ENCODE measurements around the gene ASTN2. TPM values are rescaled to one million over a fixed set of nuclear protein-coding genes. Genes with fewer than 3 reads are reported as not detected.
"Not testable (repeated sequence)": the region's sequence is repeated elsewhere in the genome, so short reads cannot be mapped to it uniquely, and the experiment has no call there.

The ASTN2 gene
- total RNA-seq, 1 donor from 2014 or later = 2.3 TPM

GRCh38 chr9:116837018-116837989 lies 577.6 kb downstream of the ASTN2 start:
- Histone ChIP-seq H3K27me3 (no peaks in the 10 kb centered on the region), H3K4me3 (no peak overlapping the region), H3K27ac (no peak overlapping the region), H3K4me1 (no peaks in the 10 kb centered on the region), H3K36me3 (no peaks in the 10 kb centered on the region), H3K9me3 (no peaks in the 10 kb centered on the region)
- no peak for DNase-seq (ENCODE audit: low spot score in 2 of 2)
- intact Hi-C loops (cut with DNase I) = no loop called here
- no peak for TF ChIP-seq CTCF (IDR thresholded peaks at IDR 0.05)

DNA sequence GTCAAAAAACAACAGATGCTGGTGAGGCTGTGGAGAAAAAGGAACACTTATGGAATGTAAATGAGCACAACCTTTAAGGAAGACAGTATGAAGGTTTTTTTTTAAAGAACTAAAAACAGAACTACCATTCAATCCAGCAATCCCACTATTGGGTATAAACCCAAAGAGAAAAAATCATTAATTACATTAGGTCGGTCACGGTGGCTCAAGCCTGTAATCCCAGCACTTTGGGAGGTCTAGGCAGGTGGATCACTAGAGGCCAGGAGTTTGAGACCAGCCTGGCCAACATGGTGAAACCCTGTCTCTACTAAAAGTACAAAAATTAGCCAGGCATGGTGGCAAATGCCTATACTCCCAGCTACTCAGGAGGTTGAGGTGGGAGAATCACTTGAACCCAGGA lies 584.5 kb downstream of the ASTN2 start:
- H3K27me3 ChIP-seq; H3K4me1 ChIP-seq; H3K36me3 ChIP-seq; H3K4me3 ChIP-seq; H3K9me3 ChIP-seq; intact Hi-C loops (cut with DNase I); H3K27ac ChIP-seq; DNase-seq (ENCODE audit: low spot score in 2 of 2): not testable (repeated sequence)

GRCh38 chr9:116821633-116822229 lies 593.1 kb downstream of the ASTN2 start:
- H3K4me3 ChIP-seq = no peak overlapping the region
- DNase-seq (ENCODE audit: low spot score in 2 of 2) = no peak
- intact Hi-C loops (cut with DNase I) = no loop called here
- no peaks in the 10 kb centered on the region for H3K4me1 ChIP-seq
- H3K36me3 ChIP-seq = no peaks in the 10 kb centered on the region
- no peaks in the 10 kb centered on the region for H3K9me3 ChIP-seq
- no peaks in the 10 kb centered on the region for H3K27me3 ChIP-seq
- no peak for TF ChIP-seq CTCF (IDR thresholded peaks at IDR 0.05)
- no peak overlapping the region for H3K27ac ChIP-seq

DNA sequence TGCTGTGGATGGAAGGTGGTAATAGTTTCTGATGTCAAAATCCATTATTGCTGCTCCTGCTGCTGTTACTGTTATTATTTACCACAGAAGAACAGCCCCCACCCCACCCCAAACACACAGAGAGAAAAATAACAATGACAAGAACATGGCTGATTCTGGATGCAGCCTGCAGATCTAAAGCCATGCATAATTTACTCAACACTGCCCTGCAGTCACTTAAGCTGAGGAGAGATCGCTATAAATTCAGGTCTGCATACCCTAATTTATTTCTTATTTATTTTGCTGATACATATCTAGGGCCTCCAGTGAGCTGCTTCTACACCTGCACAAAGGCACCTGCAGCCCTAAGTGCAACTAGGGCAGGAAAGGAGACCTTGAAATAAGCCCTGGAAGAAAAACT lies 595.7 kb downstream of the ASTN2 start:
- Histone ChIP-seq H3K27ac (no peak overlapping the region), H3K4me1 (no peaks in the 10 kb centered on the region), H3K27me3 (no peaks in the 10 kb centered on the region), H3K4me3 (no peak overlapping the region), H3K36me3 (no peaks in the 10 kb centered on the region), H3K9me3 (no peaks in the 10 kb centered on the region)
- TF ChIP-seq CTCF (IDR thresholded peaks at IDR 0.05) = no peak
- intact Hi-C loops (cut with DNase I) = no loop called here
- DNase-seq (ENCODE audit: low spot score in 2 of 2) = no peak

GRCh38 chr9:116817762-116818161 lies 597.1 kb downstream of the ASTN2 start:
- Histone ChIP-seq H3K9me3 (no peaks in the 10 kb centered on the region), H3K4me1 (no peaks in the 10 kb centered on the region), H3K36me3 (no peaks in the 10 kb centered on the region), H3K27me3 (no peaks in the 10 kb centered on the region), H3K4me3 (no peak overlapping the region), H3K27ac (no peak overlapping the region)
- DNase-seq (ENCODE audit: low spot score in 2 of 2) = no peak
- intact Hi-C loops (cut with DNase I) = no loop called here
- TF ChIP-seq CTCF (IDR thresholded peaks at IDR 0.05) = no peak

DNA sequence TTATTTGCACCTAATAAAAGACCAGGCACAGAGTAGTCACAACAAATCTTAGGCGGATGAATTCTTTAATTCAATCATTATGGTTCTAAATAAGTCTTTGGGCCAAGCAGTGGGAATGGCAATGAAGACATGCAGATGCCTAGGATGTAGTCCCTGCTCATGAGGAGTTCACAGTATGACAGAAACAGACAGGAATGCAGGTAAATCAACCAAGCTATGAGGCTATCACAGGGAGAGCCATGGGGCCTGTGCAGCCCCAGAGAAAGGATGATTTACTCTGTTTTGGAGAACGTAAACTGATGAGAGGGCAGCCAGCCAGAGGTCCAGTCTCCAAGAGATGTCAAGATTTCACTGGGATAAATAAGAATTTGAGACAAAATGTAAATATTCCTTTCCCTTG lies 598.4 kb downstream of the ASTN2 start:
- Histone ChIP-seq H3K27ac (no peak overlapping the region), H3K4me3 (no peak overlapping the region), H3K4me1 (no peaks in the 10 kb centered on the region), H3K27me3 (no peaks in the 10 kb centered on the region), H3K36me3 (no peaks in the 10 kb centered on the region), H3K9me3 (no peaks in the 10 kb centered on the region)
- no peak for TF ChIP-seq CTCF (IDR thresholded peaks at IDR 0.05)
- DNase-seq (ENCODE audit: low spot score in 2 of 2) = no peak
- intact Hi-C loops (cut with DNase I) = no loop called here

Data from ascending aorta (tissue), 2 donors.